GM18873 (cell line): ENCODE results near the gene UFM1.
"Not testable (repeated sequence)": the region's sequence is repeated elsewhere in the genome, so short reads cannot be mapped to it uniquely, and the experiment has no call there.

Experiments
- ATAC-seq: cut with Tn5 transposase; IDR thresholded peaks from one replicate; pipeline ENCODE4 v1.9.1; 2021; ENCODE audit warnings: mild to moderate bottlenecking, moderate library complexity, moderate number of reproducible peaks; ENCODE audit not compliant: unreplicated experiment, low FRiP score

Gene UFM1

GRCh38 chr13:38363746-38364145, 14.1 kb downstream of the UFM1 start:
- not testable (repeated sequence) for ATAC-seq

- no peak for ATAC-seq
Measured at GRCh38 chr13:38365661-38366060, 16.0 kb downstream of the UFM1 start.

GRCh38 chr13:38366954-38367645, 17.4 kb downstream of the UFM1 start:
- ATAC-seq = no peak

- no peak for ATAC-seq
Measured at GRCh38 chr13:38369058-38369457, 19.4 kb downstream of the UFM1 start.

GRCh38 chr13:38370096-38370495, 20.4 kb downstream of the UFM1 start:
- ATAC-seq = not testable (repeated sequence)

- ATAC-seq = no peak
Measured at GRCh38 chr13:38372820-38373383, 23.3 kb downstream of the UFM1 start.

- ATAC-seq = no peak
Measured at GRCh38 chr13:38376546-38376945, 26.9 kb downstream of the UFM1 start.

GRCh38 chr13:38381890-38382289, 32.2 kb downstream of the UFM1 start:
- no peak for ATAC-seq

- no peak for ATAC-seq
Measured at GRCh38 chr13:38382946-38383345, 33.3 kb downstream of the UFM1 start.

- no peak for ATAC-seq
Measured at GRCh38 chr13:38384171-38384570, 34.5 kb downstream of the UFM1 start.

- no peak for ATAC-seq
Measured at GRCh38 chr13:38385153-38385891, 35.7 kb downstream of the UFM1 start.

- no peak for ATAC-seq
Measured at GRCh38 chr13:38386421-38386820, 36.8 kb downstream of the UFM1 start.

- ATAC-seq = no peak
Measured at GRCh38 chr13:38391341-38391740, 41.7 kb downstream of the UFM1 start.

GRCh38 chr13:38394777-38395496, 45.3 kb downstream of the UFM1 start:
- no peak for ATAC-seq

- no peak for ATAC-seq
Measured at GRCh38 chr13:38395497-38395788, 45.8 kb downstream of the UFM1 start.

GRCh38 chr13:38398711-38399493, 49.3 kb downstream of the UFM1 start:
- ATAC-seq = no peak

- ATAC-seq = no peak
Measured at GRCh38 chr13:38399535-38399934, 49.9 kb downstream of the UFM1 start.

GRCh38 chr13:38401276-38401675, 51.6 kb downstream of the UFM1 start:
- ATAC-seq = no peak

GRCh38 chr13:38405216-38405615, 55.6 kb downstream of the UFM1 start:
- no peak for ATAC-seq

GRCh38 chr13:38409771-38410170, 60.1 kb downstream of the UFM1 start:
- ATAC-seq = no peak

- no peak for ATAC-seq
Measured at GRCh38 chr13:38412266-38412665, 62.6 kb downstream of the UFM1 start.
